ENCODE data around the gene COPG2.

Gene COPG2

DNA sequence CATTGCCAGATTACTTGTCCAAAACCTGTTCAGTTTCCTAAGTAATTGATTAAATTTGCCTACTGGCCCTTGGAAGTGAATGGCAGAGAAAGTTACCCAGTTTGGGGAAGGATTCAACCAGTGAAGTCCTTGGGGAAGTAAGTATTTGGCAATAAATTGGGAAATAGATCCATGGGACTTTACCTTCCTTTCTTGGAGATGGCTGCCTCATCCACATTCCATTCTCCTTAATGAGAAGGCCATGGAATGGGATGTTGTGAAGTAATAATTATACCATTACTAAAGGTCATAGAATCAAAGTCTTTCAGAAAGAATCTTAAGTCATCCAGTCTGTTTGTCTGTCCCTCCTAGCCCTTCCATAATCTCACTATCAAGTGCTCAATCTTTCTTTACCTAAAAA, 4.5 kb upstream of the COPG2 start:
- Mint-ChIP-seq H3K27ac (no peak overlapping the region), H3K27me3 (ENCODE audit: low read depth) (peaks cover 17% of the 10 kb centered on the region), H3K4me3 (no peak overlapping the region), H3K4me1 (ENCODE audit: low read depth) (peaks cover 11% of the 10 kb centered on the region), H3K36me3 (ENCODE audit: low read depth) (peaks cover 4% of the 10 kb centered on the region), H3K9me3 (no peaks in the 10 kb centered on the region)

DNA sequence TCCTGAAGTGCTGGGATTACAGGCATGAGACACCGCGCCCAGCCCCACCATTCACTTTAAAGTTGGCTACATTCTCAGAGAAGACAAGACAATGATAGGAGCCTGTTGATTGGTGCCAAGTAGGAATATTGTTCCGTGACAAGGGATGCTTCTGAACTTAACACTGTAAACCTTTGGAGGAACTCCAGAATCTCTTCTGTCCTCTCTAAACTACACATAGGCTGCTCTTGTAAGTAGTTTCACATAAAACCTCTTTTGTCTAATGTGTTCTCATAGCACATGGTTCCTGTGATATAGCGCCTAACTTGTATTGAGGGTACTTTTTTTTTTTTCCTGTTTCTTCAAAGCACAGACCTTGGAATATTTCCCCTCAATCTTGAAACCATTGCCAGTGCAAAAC, 3.6 kb upstream of the COPG2 start:
- H3K4me1 Mint-ChIP-seq (ENCODE audit: low read depth) = peaks cover 19% of the 10 kb centered on the region
- H3K4me3 Mint-ChIP-seq = no peak overlapping the region
- no peaks in the 10 kb centered on the region for H3K9me3 Mint-ChIP-seq
- peaks cover 4% of the 10 kb centered on the region for H3K36me3 Mint-ChIP-seq (ENCODE audit: low read depth)
- H3K27me3 Mint-ChIP-seq (ENCODE audit: low read depth) = peaks cover 14% of the 10 kb centered on the region
- no peak overlapping the region for H3K27ac Mint-ChIP-seq

DNA sequence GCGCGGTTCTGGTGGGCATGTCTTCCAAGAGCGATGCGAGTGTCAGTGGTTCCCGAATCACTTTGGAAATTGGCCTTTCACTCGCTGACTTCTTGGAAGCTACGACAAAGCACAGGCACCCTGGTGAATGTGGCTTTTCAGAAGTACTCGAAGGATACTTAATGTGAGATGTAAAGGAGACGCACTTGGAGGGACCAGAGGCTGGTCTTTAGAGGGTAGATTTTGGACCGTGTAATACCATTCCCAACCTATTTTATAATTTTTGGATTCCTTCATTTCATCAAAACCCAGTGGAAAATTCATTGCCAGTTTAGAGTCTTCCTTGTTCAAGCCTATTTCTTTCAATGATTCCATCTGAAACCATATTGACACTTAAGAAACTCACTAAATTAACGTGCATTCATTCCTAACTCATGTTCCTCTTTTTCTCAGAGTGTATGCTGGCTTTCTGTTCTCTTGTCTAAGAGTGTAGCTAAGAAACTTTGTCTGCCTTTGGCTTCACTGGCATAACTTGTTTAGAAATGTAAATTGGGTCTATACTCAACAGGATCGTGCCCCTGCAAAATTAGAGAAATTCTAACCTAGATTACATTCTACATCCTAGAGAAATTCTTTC, 645 bp upstream of the COPG2 start:
- Mint-ChIP-seq H3K4me1 (ENCODE audit: low read depth) (peaks cover 19% of the 10 kb centered on the region), H3K4me3 (peak overlapping the region; percentile 81), H3K36me3 (ENCODE audit: low read depth) (peaks cover 4% of the 10 kb centered on the region), H3K27me3 (ENCODE audit: low read depth) (peaks cover 11% of the 10 kb centered on the region), H3K27ac (peak overlapping the region; percentile 31), H3K9me3 (no peaks in the 10 kb centered on the region)

DNA sequence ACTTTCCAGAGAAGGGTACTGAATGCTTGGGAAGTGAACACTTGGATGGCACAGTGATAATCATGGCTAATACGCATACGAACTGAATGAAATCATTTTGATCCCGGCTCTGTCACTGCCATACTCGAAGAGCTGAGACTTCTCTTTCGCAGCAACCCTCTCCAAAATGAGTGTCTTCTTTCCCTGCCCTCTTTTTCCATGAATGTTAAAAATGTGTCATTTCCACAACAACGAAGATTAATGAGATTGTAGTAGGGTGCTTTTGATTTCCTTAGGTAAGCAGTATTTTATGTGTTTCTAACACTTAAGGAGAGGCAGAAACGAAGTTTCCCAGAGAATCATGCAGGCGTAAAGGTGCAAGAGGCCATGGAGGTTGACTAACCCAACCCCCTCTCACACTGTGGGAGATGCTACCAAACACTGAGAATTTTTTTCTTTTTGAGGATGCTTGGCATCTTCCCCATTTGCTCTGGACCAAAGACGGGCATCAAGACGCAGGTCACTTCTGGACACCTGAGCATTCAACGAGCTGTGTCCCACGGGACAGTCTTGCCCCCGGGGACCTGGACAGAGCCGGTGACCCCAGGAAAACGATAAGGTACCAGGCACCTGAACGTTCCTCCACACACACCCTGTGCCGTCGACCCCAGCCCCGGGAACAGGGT, 823 bp downstream of the COPG2 start:
- H3K27ac Mint-ChIP-seq = peak overlapping the region; percentile 45
- H3K4me1 Mint-ChIP-seq (ENCODE audit: low read depth) = peaks cover 19% of the 10 kb centered on the region
- H3K4me3 Mint-ChIP-seq = peak overlapping the region; percentile 82
- H3K9me3 Mint-ChIP-seq = no peaks in the 10 kb centered on the region
- H3K27me3 Mint-ChIP-seq (ENCODE audit: low read depth) = peaks cover 7% of the 10 kb centered on the region
- peaks cover 1% of the 10 kb centered on the region for H3K36me3 Mint-ChIP-seq (ENCODE audit: low read depth)

DNA sequence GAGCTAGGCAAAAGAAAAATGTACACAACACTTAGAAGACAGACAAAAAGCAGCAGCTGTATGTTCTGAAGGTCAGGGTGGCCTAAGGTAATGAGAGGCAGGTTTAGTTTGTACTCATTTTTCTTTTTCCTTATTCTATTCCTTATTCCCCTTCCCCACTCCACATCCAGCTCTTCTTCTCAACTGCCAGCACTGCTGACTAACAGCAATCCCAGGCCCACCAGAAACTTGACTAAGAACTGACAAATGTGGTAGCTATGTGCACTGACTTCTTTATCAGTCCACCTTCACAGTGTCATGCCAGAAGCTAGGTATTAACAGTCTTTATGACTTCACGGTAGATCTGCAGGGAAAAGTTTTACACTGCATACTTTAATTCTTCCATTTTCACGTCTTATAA, 6.1 kb downstream of the COPG2 start:
- Mint-ChIP-seq H3K9me3 (no peaks in the 10 kb centered on the region), H3K27ac (no peak overlapping the region), H3K4me1 (ENCODE audit: low read depth) (peaks cover 7% of the 10 kb centered on the region), H3K27me3 (ENCODE audit: low read depth) (no peaks in the 10 kb centered on the region), H3K4me3 (no peak overlapping the region), H3K36me3 (ENCODE audit: low read depth) (peaks cover 2% of the 10 kb centered on the region)

DNA sequence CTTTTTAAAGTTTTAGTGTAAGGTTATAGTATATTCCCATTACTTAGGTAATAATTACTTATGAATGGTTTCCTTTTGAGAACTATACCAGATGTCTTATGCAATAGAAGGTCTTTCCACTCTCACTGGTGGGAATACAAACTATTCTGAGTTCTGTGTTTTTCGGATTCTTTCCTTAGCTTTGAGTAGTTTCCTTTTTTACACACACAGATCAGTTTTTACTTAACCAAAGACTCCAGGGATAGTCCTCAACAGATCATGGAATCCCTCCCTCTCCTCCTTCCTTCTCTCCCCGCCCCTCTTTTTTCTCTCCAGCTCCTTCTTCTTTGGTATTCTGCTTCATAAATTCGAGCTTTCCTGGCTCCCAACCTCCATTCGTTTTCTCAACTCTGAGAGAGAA, 13.3 kb downstream of the COPG2 start:
- H3K36me3 Mint-ChIP-seq (ENCODE audit: low read depth) = peaks cover 3% of the 10 kb centered on the region
- H3K27ac Mint-ChIP-seq = no peak overlapping the region
- H3K27me3 Mint-ChIP-seq (ENCODE audit: low read depth) = no peaks in the 10 kb centered on the region
- H3K4me1 Mint-ChIP-seq (ENCODE audit: low read depth) = peaks cover 3% of the 10 kb centered on the region
- H3K9me3 Mint-ChIP-seq = no peaks in the 10 kb centered on the region
- no peak overlapping the region for H3K4me3 Mint-ChIP-seq

DNA sequence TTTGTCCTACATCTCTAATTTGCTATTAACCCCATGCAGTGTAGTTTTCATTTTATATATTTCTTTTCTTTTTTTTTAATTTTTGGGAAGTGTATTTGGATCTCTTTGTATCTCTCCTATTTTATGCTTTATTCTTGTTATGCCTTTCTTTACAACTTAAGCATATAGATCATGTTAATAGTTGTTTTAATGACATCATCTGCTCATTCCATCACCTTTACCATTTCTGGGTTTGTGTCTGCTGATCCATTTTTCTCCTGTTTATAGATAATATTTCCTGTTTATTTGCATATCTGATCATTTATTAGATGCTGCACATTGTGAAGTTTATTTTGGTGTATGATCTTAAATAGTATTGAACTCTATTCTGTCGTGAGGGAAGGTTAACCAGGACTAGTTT, 13.7 kb downstream of the COPG2 start:
- Mint-ChIP-seq H3K4me3 (no peak overlapping the region), H3K36me3 (ENCODE audit: low read depth) (peaks cover 5% of the 10 kb centered on the region), H3K27ac (no peak overlapping the region), H3K4me1 (ENCODE audit: low read depth) (peaks cover 6% of the 10 kb centered on the region), H3K9me3 (no peaks in the 10 kb centered on the region), H3K27me3 (ENCODE audit: low read depth) (no peaks in the 10 kb centered on the region)

DNA sequence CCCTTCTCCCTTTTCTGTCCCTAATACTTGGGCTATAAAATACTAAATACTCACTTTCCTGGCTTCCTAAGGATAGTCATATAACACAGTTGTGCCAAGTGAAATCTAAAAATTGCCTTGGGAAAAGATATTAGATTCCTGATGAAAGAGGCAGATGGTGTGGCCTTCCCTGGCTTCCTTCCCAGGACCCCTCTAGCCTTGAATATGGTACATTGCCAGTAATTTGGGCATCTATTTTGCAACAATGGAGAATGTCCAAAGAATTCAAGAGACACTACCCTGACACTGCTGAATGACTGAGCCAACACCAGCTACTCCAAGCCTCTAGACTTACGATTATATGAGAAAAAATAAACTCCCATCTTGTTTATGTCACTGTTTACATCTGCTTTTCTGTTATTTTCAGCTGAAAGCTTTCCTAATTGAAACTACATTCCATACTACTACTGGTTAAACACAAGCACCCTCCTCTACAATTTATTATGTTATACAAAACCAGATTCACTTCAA, 17.9 kb downstream of the COPG2 start:
- peaks cover 22% of the 10 kb centered on the region for H3K4me1 Mint-ChIP-seq (ENCODE audit: low read depth)
- peaks cover 8% of the 10 kb centered on the region for H3K9me3 Mint-ChIP-seq
- no peak overlapping the region for H3K4me3 Mint-ChIP-seq
- H3K27me3 Mint-ChIP-seq (ENCODE audit: low read depth) = no peaks in the 10 kb centered on the region
- no peak overlapping the region for H3K27ac Mint-ChIP-seq
- peaks cover 15% of the 10 kb centered on the region for H3K36me3 Mint-ChIP-seq (ENCODE audit: low read depth)

DNA sequence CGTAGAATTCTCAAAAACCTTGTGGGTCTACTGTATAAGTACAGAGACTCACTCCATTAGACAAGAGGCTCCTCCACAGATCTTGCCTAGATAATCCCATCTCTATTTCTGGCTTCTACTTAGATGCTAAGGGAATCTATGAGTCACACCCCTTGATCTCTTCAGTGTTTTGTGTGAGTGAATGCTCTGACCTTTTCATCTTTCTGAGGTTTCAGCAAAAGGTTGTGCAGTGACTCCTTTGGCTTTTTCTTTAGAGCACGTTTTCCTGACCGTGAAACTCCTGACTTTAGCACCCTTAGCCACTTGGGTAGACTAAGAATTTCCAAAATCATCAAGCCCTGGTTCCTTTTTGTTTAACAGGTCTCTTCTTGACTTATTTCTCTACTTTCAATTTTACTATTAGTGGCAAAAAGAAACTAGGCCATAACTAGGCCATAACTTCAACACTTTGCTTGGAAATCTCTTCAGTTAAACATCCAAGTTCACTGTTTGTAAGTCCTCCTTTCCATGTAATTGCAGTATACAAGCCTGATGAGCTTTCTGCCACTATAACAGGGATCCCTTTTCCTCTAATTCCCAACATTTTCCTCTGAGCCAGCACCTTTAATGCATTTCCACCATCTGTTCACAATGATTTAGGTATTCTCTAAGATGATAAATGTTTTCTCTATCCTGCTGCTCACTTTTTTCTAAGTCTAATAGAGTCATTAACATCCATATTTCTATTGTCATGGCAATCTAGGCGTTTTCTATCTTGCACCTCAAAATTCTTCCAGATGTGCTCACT, 19.4 kb downstream of the COPG2 start:
- H3K27ac Mint-ChIP-seq = peak overlapping the region; percentile 64
- H3K9me3 Mint-ChIP-seq = peaks cover 8% of the 10 kb centered on the region
- H3K27me3 Mint-ChIP-seq (ENCODE audit: low read depth) = no peaks in the 10 kb centered on the region
- H3K4me3 Mint-ChIP-seq = peak overlapping the region; percentile 26
- peaks cover 22% of the 10 kb centered on the region for H3K4me1 Mint-ChIP-seq (ENCODE audit: low read depth)
- H3K36me3 Mint-ChIP-seq (ENCODE audit: low read depth) = peaks cover 15% of the 10 kb centered on the region

DNA sequence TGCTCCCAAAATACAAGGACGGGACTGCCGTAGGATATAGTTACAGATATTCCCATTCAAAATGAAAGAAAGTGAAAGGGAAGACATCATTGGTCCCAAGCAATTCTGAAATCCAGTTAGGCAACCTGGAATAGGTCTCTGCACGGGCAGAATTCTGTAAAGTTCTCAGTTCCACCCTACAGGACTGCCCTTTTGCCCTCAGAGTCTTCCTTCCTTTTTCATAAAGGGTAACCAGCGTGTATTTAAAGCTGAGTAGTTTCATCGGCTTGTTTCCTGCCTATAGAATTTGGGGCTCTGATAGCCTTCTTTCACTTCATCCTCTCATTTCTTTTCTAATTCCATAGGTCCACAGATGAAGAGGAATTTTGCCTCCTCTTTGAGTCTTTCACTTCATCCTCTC, 20.0 kb downstream of the COPG2 start:
- H3K36me3 Mint-ChIP-seq (ENCODE audit: low read depth) = peaks cover 17% of the 10 kb centered on the region
- H3K27ac Mint-ChIP-seq = peak overlapping the region; percentile 64
- peak overlapping the region; percentile 26 for H3K4me3 Mint-ChIP-seq
- no peaks in the 10 kb centered on the region for H3K27me3 Mint-ChIP-seq (ENCODE audit: low read depth)
- peaks cover 21% of the 10 kb centered on the region for H3K4me1 Mint-ChIP-seq (ENCODE audit: low read depth)
- peaks cover 8% of the 10 kb centered on the region for H3K9me3 Mint-ChIP-seq

DNA sequence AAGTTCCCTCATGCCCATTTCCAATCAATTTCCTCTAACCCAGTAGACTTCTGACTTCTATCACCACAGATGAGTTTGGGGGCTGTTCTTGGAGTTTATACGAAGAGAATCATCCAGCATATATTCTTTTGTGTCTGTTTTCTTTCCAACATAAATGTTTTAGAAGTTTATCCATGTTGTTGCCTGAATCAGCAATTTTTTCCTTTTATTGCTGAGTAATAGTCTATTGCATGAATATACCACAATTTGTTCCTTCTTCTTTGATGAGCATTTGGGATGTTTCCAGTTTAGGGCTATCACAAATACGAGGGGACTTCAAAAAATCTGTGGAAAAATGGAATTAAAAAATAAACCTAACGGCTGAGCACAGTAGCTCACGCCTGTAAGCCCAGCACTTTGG, 26.2 kb downstream of the COPG2 start:
- Mint-ChIP-seq H3K4me1 (ENCODE audit: low read depth) (peaks cover 14% of the 10 kb centered on the region), H3K27ac (no peak overlapping the region), H3K4me3 (no peak overlapping the region), H3K36me3 (ENCODE audit: low read depth) (peaks cover 15% of the 10 kb centered on the region), H3K27me3 (ENCODE audit: low read depth) (no peaks in the 10 kb centered on the region), H3K9me3 (peaks cover 23% of the 10 kb centered on the region)

DNA sequence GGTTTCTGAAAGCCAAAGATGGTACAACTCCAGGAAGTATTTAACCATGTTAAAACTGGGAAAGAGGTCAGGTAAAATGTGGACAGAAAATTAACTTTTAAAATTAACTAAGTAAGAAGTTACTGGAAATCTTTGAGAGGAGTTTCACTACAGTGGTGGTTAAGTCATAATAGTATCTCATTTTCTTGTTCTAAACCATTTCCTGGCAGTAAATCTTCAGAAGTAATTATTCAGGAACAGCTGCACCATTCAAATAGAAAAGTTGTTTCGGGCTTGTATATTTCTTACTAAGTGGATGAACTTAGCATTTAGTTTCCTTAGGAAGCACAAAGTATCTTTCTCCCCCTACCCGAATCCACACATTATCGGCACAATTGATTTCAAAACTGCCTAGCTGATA, 27.1 kb downstream of the COPG2 start:
- Mint-ChIP-seq H3K27ac (peak overlapping the region; percentile 22), H3K36me3 (ENCODE audit: low read depth) (peaks cover 12% of the 10 kb centered on the region), H3K27me3 (ENCODE audit: low read depth) (no peaks in the 10 kb centered on the region), H3K9me3 (peaks cover 27% of the 10 kb centered on the region), H3K4me3 (no peak overlapping the region), H3K4me1 (ENCODE audit: low read depth) (peaks cover 14% of the 10 kb centered on the region)

DNA sequence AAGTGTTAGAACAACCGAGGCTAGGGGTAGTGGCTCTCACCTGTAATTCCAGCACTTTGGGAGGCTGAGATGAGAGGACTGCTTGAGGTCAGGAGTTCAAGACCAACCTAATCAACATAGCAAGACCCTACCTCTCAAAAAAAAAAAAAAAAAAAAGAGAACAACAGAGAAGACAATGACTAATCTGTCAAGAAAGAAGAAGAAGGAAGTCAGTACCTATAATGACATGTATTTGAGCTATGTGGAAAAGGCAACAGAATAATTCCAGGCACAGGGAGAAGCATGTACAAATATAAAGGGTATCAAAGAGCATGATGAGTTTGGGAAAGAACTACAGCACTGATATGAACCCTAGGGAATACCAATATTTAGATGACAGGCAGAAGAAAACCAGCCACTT, 27.5 kb downstream of the COPG2 start:
- Mint-ChIP-seq H3K36me3 (ENCODE audit: low read depth) (peaks cover 12% of the 10 kb centered on the region), H3K9me3 (peaks cover 29% of the 10 kb centered on the region), H3K4me3 (no peak overlapping the region), H3K4me1 (ENCODE audit: low read depth) (peaks cover 14% of the 10 kb centered on the region), H3K27ac (peak overlapping the region; percentile 22), H3K27me3 (ENCODE audit: low read depth) (no peaks in the 10 kb centered on the region)

DNA sequence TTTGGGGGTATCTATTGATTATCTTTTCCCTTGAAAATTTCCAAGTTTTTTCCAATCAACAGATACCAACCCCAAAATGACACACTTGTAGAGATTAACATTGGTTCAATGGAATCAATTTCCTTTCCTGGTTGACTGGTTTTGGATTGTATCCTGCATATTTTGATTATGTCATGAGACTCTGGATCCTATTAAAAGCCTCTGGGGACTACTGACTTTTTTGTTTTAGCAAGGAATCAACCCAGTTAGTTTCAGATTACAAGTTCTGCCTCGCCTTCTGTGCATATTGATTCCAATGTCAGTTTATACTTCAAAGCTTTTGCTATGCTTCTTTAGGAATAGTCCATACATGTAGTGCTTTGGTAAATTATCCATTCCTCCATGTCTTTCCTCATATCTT, 29.2 kb downstream of the COPG2 start:
- Mint-ChIP-seq H3K4me1 (ENCODE audit: low read depth) (peaks cover 14% of the 10 kb centered on the region), H3K36me3 (ENCODE audit: low read depth) (peaks cover 18% of the 10 kb centered on the region), H3K27ac (no peak overlapping the region), H3K9me3 (peaks cover 40% of the 10 kb centered on the region), H3K4me3 (no peak overlapping the region), H3K27me3 (ENCODE audit: low read depth) (no peaks in the 10 kb centered on the region)

DNA sequence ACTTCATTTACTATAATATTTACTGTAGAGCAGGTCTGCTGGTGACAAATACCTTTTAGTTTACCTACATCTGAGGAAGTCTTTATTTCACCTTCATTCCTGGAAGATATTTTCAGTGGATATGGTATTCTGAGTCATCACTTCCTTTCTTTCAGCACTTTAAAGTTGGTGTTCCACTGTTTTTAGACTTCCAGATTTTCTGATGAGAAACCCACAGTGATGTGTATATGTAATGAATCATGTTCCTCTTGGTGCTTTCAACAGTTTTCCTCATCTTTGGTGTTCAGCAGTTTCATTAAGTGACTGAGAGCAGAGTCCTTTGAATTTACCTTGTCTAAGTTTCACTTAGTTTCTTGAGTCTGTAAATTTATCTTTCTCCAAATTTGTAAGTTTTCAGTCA, 36.4 kb downstream of the COPG2 start:
- Mint-ChIP-seq H3K36me3 (ENCODE audit: low read depth) (peaks cover 15% of the 10 kb centered on the region), H3K4me1 (ENCODE audit: low read depth) (peaks cover 7% of the 10 kb centered on the region), H3K27ac (no peak overlapping the region), H3K27me3 (ENCODE audit: low read depth) (no peaks in the 10 kb centered on the region), H3K4me3 (no peak overlapping the region), H3K9me3 (peaks cover 57% of the 10 kb centered on the region)

All from T-helper 1 cell treated with Interleukin-12 subunit alpha and Interleukin-12 subunit beta and Interleukin-4 antibody, amounts not matched to agents 30 μg/mL and 1 μg/mL, for 36 hours (primary cell).